Measurements from ENCODE around the gene SH3RF3.

Gene SH3RF3

DNA sequence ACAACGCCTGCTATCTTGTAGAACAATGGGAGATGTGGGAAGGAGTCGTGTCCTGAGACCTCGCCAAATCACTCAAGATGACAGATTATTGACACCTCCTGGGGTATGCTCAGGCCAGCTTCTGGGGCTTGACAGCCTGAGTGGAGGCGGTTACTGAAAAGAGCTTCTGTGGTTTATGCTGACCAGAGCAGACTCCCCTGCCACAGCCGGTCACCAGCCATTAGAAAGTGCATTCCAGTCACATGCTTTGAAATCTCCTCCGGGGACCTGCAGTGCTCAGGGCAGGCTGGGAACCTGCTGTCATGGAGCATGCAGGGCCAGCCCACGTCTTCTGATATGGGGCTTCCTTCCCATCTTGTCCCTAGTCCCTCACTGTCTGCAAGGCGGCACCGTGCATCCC lies 268.9 kb downstream of the SH3RF3 start:
- no peak for DNase-seq (ENCODE audit: low spot score)

- peak; percentile 16 for DNase-seq (ENCODE audit: low spot score)
Observed at GRCh38 chr2:109398366-109399015, 269.5 kb downstream of the SH3RF3 start.

DNA sequence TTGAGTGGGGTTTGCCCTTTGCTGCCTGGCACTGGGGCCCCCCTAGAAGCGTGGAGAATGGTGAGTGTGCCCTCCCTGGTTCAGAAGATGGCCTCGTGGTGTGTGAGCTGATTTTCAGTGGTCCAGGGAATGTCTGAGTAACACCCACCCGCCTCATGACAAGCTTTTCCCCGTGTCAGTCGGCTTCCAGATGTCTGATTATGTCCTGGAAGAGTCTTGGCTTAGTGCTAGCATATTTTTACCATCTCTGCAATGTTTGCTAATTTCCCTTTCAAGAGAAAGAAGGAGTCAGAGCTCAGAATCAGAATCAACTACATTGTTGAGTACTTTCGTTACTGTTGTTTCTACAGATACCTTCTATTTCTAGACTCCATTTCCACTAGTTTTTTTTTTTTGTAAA lies 270.1 kb downstream of the SH3RF3 start:
- DNase-seq (ENCODE audit: low spot score): peak; percentile 58

- no peak for DNase-seq (ENCODE audit: low spot score)
Observed at GRCh38 chr2:109400102-109400501, 271.1 kb downstream of the SH3RF3 start.

- DNase-seq (ENCODE audit: low spot score): no peak
Observed at GRCh38 chr2:109401370-109401769, 272.4 kb downstream of the SH3RF3 start.

DNA sequence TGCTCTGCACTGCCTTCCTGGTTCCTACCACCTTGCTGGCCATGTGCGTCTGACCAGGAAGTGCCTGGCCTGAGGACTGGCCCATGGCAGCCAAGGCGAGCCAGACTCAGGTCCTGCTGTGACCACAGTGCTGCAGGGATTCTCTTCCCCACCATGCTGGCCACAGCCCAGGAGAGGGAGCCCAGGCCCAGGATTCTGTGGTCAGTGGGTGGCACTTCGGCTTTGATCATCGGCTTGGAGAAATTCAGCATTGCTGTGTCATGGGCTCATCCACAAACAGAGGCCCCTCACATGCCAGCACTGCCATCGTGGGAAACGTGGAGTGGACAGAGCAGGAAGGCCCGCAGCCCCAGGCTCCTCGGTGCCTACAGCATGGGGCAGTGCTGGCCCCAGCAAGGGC lies 273.2 kb downstream of the SH3RF3 start:
- DNase-seq (ENCODE audit: low spot score): no peak

DNA sequence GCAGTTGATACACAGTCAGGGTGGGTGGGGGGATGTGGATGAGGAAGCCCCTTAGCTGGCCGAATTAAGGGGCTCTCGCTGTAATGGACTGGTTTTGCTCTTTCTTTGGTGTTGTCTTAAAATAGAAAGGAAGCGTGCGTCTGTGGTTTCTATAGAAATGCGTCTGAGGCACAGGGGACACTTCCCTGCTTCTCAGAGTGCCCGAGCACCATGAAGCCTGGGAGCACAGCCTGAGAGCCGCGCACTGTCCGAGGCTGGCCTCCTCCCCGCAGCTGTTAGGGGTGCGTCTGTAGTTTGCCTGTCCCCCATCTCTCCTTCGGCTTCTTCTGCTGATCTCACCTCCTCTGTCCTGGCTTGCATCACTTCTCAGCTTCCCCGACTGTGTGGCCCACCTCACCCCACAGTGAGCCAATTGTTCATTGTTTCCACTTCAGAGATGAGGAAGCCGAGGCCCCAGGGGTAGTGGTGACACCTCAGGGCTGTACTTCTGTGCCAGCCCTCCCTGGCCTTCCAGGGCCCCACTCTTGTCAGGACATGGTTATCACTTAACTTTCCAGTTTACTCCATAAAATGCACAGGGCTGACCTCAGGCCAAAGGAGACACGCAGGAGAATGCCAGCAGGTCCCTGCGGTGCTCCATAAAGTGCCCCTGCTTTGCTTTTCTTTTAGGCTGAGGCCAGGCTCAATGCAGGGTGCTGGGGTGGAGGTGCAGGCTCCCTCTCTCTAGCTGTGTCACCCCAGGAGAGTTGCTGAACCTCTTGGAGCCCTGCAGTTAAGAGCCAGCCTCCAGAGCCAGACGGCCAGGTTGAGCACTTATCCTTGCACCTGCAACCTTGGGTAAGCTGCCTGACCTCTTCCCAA lies 274.2 kb downstream of the SH3RF3 start:
- no peak for DNase-seq (ENCODE audit: low spot score)

DNA sequence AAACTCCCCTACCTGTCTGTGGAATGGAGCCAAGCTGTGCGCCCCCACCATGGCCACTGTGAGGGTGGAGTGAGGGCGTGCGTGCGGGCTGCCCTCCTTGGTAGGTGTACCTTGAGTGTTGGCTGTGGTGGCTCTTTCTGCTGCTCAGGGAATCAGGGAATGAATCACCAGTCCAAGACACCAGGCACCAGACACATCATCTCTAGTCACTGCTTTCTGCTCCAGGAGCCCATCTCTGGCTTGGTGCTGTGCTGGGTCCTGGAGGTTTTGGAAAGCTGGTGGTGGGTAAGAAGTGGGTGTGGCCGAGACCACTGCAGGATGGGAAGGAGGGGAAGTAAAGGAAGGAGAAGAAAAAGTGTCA lies 274.8 kb downstream of the SH3RF3 start:
- peak; percentile 42 for DNase-seq (ENCODE audit: low spot score)

DNA sequence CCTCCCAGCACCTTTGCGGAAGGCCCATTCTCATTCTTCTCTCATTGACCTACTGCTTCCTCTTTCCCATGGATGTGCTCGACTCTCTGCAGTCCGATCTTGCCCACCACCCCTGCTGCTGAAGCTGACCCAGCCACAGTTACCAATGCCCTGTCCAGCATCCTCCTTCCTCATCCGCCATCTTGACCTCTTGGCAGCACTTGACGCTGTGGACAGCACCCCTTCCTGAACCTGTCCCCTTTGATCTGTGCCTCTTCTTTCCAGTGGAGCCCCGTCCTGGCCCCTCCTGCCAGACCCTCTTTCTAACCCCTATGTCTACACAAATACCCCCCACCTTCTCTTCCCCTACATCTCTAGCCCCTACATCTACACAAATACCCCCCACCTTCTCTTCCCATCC lies 275.7 kb downstream of the SH3RF3 start:
- DNase-seq (ENCODE audit: low spot score): no peak

- DNase-seq (ENCODE audit: low spot score): no peak
Observed at GRCh38 chr2:109405873-109406272, 276.9 kb downstream of the SH3RF3 start.

DNA sequence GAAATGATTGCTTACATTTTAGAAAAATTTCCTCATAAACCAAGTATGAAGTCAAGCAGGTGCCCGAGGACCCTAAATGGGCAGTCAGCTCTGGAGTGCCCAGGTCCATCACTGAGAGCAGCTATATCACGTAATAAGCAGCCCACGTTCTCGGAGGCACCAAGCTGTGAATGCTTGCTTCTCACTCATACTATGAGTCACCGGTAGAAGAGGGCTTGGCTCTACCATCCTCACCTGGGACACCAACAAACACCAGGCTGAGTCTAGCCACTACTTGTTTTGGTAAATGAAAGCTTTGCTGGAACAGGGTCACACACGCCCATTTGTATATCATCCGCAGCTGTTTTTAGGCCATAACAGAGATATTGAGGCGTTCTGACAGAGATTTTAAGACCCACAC lies 277.3 kb downstream of the SH3RF3 start:
- DNase-seq (ENCODE audit: low spot score): no peak

GRCh38 chr2:109407276-109408042 lies 278.5 kb downstream of the SH3RF3 start:
- no peak for DNase-seq (ENCODE audit: low spot score)

- no peak for DNase-seq (ENCODE audit: low spot score)
Observed at GRCh38 chr2:109408043-109408335, 279.0 kb downstream of the SH3RF3 start.

DNA sequence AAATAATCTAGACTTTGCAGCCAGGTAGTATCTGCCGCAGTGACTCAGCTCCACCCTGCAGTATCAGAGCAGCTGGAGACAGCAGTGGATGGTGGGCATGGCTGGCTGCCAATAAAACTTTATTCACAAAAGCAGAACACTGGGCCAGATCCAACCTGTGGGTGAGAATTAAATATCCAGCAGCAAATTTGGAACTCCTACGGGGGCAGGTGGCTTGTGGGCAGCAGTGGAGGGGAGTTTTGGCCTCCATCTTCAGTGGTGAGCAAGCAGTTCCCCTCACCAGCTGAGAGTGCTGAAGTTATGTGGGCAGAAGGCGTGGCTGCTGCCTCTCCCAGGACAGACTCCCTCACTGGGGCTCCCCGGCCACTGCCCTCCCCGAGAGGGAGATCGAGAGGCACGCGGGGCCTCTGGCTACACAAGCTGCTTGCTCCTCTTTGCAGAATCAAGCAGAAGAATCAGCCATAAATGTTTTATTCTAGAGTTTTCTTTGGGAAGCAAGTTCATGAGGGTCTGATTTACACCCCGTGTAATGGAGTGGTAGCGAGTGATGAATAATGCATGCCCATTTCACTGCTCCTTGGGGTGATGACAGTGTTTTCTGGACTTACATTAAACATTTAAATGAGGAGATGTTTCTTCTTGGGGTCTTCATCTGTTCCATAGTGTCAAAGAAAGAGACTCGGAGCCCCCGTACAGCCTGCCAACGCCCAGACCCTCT lies 280.5 kb downstream of the SH3RF3 start:
- DNase-seq (ENCODE audit: low spot score): no peak

DNA sequence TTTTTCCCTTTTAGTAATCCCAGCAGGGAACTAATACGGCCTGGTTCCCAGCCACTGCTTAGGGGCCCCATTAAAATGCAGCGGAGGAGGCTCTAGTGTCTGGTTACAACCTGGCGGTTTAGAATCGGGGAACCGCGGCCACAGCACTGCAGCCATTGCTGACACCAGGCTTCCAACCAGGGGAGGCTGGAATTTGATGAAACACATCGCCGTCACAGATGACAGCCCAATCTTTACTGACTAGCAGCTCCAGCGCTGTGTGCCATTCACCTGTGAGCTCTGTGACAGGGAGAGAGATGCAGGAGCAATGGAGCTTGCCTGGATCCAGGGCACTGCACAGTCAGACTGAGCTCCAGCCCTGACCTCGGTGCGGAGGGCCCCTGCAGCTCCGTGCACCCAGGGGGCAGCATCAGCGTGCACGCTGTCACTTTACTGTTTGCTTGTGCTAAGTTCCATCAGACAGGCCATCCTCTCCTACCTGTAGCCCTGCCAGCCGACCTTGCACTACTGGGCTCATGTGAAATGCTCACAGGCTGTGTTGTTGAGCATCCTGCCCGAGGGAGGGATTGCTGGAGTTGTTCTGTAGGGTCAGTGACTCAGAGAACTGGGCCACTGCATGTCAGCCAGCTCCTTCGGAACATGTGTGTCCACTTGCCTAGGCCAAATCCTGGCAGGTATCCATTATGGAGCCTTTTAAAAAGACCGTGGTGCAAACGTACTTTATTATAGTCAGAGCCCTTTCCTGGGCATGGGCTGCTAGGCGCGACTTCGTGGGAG lies 281.2 kb downstream of the SH3RF3 start:
- DNase-seq (ENCODE audit: low spot score): peak; percentile 73

DNA sequence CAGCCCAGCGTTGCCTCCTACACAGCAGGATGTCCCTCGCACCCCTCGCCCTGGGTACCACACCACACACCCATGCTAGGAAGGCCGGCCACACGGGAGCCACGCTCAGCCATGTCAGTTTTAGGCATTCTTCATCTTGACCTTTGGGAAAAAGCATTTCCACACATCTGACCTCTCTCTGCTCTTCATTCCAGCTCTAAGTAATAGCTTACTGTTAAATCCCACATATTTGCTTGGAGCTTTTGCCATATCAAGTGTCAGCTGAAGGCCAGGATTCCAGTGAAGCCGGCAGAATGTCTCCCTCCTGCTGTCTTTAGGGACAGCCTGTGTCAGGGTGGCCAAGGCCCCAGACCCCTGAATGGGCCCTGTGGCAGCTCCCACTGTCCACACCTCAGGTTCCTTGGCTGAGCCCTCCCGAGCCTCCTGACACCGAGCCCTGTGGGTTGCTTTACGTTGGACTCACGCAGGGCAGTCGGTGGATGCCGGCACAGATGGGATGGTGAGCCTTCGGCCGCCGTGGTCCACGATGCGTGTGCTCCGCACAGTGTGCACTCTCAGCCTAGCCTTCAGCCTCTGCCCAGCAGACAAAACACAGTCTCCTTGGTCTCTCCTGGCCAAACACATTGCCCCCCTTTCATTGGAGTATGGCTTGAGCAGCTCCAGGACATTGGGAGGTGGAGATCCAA lies 282.8 kb downstream of the SH3RF3 start:
- DNase-seq (ENCODE audit: low spot score): no peak

DNA sequence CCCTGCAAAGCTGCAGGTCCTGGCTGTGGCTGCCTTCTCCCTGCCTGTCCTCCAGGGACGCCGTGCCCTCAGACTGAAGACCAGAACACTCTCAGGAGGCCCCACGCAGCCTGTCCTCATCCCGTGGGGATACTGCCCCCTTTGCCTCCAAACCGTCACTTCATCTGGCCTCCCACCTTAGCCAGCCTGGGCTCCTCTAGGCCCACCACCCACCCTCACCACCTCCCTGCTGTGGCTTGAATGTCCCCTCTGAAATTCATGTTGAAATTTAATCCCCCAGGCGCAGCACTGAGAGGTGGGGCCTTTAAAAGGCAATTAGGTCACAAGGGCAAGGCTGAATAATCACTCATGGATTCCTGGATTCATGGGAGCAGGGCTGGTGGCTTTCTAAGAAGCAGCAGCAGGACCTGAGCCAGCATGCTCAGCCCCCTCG lies 286.6 kb downstream of the SH3RF3 start:
- no peak for DNase-seq (ENCODE audit: low spot score)

- DNase-seq (ENCODE audit: low spot score): no peak
Observed at GRCh38 chr2:109417701-109418335, 288.8 kb downstream of the SH3RF3 start.

- DNase-seq (ENCODE audit: low spot score): no peak
Observed at GRCh38 chr2:109418716-109419115, 289.7 kb downstream of the SH3RF3 start.

- DNase-seq (ENCODE audit: low spot score): no peak
Observed at GRCh38 chr2:109419171-109419756, 290.3 kb downstream of the SH3RF3 start.

All from AG08395 (cell line).